GM15510 (cell line): ENCODE measurements around the gene PIP5K1A.
A peak's percentile ranks its signal among the peaks of the same experiment; 100 is the strongest.

Experiments
- POLR2A ChIP-seq: IDR thresholded peaks from 3 replicates; pipeline ENCODE4 v1.6.1; 2011; ENCODE audit warnings: borderline replicate concordance; ENCODE audit not compliant: insufficient read length; ENCODE audit errors: extremely low read depth

PIP5K1A gene, protein sequence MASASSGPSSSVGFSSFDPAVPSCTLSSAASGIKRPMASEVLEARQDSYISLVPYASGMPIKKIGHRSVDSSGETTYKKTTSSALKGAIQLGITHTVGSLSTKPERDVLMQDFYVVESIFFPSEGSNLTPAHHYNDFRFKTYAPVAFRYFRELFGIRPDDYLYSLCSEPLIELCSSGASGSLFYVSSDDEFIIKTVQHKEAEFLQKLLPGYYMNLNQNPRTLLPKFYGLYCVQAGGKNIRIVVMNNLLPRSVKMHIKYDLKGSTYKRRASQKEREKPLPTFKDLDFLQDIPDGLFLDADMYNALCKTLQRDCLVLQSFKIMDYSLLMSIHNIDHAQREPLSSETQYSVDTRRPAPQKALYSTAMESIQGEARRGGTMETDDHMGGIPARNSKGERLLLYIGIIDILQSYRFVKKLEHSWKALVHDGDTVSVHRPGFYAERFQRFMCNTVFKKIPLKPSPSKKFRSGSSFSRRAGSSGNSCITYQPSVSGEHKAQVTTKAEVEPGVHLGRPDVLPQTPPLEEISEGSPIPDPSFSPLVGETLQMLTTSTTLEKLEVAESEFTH

DNA sequence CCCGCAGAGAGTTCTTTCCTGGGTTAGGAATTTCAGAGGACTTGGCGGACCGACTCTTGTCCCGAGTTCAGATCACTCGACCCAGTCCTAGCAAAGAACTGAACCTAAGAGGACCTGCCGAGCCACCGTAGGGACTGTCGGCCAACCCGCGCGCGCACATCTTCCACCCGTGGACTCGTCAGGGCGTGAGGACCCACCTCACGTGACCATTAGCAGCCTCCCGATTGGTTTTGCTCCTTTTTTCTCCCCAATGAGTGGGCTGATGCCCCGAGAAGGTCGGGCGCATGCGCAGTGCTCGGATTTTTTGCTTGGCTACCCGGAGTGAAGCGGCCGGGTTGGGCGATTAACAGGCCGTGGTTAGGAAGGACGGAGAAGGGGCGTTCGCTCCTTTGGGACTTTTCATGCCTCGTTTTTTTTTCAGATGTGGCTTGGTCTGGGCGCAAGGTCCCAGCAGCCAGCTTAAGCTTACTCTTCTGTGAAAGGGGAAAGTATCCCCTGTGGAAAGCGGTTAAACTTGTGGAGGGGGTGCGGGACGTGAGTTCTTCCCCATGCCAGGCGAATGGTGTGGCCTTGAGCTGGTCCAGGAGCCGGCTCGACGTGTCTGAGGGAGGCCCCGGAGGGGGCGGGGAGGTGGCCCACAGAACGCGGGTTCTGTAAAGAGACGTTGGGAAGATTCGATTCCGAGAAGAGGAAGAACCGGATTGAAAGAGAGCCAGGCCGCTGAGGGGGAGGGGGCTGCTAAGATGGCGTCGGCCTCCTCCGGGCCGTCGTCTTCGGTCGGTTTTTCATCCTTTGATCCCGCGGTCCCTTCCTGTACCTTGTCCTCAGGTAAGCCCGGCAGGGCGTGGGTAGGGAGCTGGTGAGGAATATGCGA lies at the start of gene PIP5K1A:
TSS of gene PIP5K1A (plus strand) at position 299 of the 874 bp plus-strand sequence. CDS start at position 744, 445 bp downstream.
- TF ChIP-seq POLR2A: peak; percentile 72

GRCh38 chr1:151156515-151156819 lies 41.9 kb upstream of the PIP5K1A start, which contains the start of gene TNFAIP8L2:
Gene TNFAIP8L2 (plus strand): TSS chr1:151156649. CDS start chr1:151158698, 2,049 bp downstream.
- TF ChIP-seq POLR2A: peak; percentile 30

GRCh38 chr1:151157067-151157531 lies 41.3 kb upstream of the PIP5K1A start:
- TF ChIP-seq POLR2A: no peak

- TF ChIP-seq POLR2A: no peak
Measured at GRCh38 chr1:151158326-151158725, 40.0 kb upstream of the PIP5K1A start.

- TF ChIP-seq POLR2A: no peak
Measured at GRCh38 chr1:151158751-151159251, 39.6 kb upstream of the PIP5K1A start.

DNA sequence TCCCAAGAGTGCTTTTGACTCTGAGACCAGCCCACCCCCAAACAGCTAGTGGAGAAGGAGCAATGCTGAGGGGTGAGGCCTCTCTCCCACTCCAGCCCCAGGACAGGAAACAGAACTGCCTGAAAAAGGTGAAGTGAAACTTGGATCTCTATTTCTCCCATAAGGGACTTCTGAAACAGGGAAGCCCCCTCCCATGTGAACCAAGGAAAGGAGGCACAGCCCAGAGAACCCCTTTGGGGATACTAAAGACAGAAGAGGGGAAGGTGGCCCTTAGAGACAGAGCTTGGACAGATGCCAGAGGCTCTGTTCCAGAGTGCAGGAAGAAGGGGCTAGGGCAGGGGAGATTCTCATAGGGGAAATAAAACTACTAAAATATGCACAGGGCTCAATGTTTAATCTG lies 39.0 kb upstream of the PIP5K1A start:
- no peak for TF ChIP-seq POLR2A

DNA sequence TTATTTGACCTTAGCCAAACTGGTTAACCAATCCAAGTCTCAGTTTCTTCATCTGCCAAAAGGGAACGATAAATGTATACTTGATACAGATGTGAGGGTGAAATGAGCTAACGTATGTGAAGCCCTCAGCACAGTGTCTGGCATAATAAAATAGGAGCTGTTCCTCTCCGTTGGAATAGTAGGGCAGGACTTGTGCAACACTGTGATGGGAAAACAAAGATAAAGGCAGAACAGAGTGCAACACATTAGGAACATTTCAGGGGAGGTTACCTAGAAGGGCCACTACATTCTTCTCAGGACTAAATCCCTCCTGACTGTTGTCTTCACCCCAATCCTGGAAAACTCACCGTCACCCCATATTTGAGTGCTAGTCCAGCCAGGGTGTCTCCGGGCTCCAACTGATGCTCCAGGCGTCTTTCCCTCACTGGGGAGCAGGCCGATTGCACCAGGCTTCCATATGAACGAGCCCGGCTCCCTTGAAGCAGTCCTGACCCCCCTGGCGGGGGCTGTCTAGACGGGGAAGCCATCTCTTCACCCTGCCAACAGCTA lies 33.5 kb upstream of the PIP5K1A start:
- TF ChIP-seq POLR2A: no peak

- TF ChIP-seq POLR2A: no peak
Measured at GRCh38 chr1:151165281-151165737, 33.0 kb upstream of the PIP5K1A start.

- TF ChIP-seq POLR2A: peak; percentile 59
Measured at GRCh38 chr1:151165738-151166504, 32.4 kb upstream of the PIP5K1A start, which contains the start of the genes LYSMD1 and SCNM1. Gene LYSMD1 (minus strand): TSS chr1:151165902. CDS start chr1:151165258, 644 bp downstream. Gene SCNM1 (plus strand): TSS chr1:151166144. CDS start chr1:151166153, 9 bp downstream.

GRCh38 chr1:151166505-151166956 lies 31.8 kb upstream of the PIP5K1A start:
- TF ChIP-seq POLR2A: no peak

DNA sequence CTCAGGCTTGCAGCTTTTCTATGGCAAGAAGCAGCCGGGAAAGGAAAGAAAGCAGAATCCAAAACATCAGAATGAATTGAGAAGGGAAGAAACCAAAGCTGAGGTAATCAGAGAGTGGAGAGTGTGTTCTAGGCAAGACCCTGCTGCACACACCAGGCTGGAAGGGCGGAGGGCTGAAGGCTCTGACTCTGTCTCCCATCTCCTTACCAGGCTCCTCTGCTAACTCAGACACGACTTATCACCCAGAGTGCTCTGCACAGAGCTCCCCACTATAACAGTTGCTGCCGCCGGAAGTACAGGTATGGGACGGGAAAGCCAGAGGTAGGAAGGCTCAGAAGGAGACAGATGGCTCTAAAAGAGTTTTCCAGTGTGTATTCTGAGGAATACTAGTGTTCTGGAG lies 31.2 kb upstream of the PIP5K1A start:
- TF ChIP-seq POLR2A: no peak

- no peak for TF ChIP-seq POLR2A
Measured at GRCh38 chr1:151171190-151171589, 27.2 kb upstream of the PIP5K1A start.

DNA sequence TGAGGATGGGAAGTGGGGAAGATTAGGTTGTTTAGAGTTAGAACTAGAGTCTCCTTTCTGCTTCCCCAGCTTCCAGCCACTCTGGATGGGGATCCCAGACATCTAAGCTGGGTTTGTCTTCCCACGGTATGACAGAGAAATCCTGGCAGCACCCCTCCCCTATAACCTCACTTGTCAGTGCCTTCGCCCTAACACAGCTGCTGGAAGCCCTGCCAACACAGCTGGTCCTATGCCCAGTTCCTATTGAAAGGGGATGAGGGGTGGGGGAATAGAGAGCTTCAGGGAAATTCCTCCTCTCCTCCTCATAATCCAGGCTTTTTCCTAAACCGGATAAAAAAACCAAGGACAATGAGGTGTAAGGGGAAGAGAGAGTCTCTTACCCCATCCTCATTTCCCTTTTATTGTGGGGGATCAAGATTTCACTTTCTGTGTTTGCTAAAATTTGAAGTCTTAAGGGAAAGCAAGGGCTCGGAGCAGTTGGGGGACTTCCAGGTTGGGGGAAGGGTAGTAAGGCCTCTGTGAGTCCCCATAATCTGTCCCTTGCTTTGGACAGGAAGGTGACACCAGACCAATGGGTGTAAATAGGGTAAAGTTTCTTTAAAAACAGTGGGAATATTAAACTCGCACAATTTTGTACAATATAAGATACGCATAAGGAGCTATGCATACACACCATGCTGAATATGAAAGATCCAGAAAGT lies 23.2 kb upstream of the PIP5K1A start:
- no peak for TF ChIP-seq POLR2A

GRCh38 chr1:151175863-151176262 lies 22.5 kb upstream of the PIP5K1A start, which contains the start of gene TMOD4:
Gene TMOD4 (minus strand): TSS chr1:151175981. CDS start chr1:151174875, 1,106 bp downstream.
- TF ChIP-seq POLR2A: no peak
